Neutrophil (primary cell): Measurements from ENCODE around the gene USH2A.

ENCODE experiments used
- H3K27ac ChIP-seq: fragments of 200-600 bp; sonication (generic); 2 replicates; pipeline ENCODE4 v1.5.1; 2016; ENCODE audit warnings: mild to moderate bottlenecking, moderate library complexity
- H3K27me3 ChIP-seq: fragments of 200-600 bp; sonication (generic); 2 replicates; pipeline ENCODE4 v1.6.0; 2016; ENCODE audit warnings: mild to moderate bottlenecking
- H3K36me3 ChIP-seq: fragments of 200-600 bp; sonication (generic); 2 replicates; pipeline ENCODE4 v1.5.1; 2017
- H3K4me1 ChIP-seq, 2 experiments: fragments of 200-600 bp in 1 of 2; sonication (generic) in 1 of 2; 1 replicate in 1 of 2; 2 replicates in 1 of 2; pipeline versions ENCODE4 v1.5.1 to v1.6.1; 2013 to 2016; ENCODE audit warnings: low read depth in 1 of 2, low read length in 1 of 2, mild to moderate bottlenecking in 1 of 2, moderate library complexity in 1 of 2; ENCODE audit not compliant: control insufficient read depth in 1 of 2, insufficient read depth in 1 of 2
- H3K4me3 ChIP-seq, 2 experiments: fragments of 200-600 bp in 1 of 2; sonication (generic) in 1 of 2; 1 replicate in 1 of 2; 2 replicates in 1 of 2; pipeline ENCODE4 v1.5.1; 2013 to 2016; ENCODE audit warnings: low read depth in 1 of 2, low read length in 1 of 2, mild to moderate bottlenecking in 1 of 2, moderate library complexity in 1 of 2
- H3K9me3 ChIP-seq: fragments of 200-600 bp; sonication (generic); 2 replicates; pipeline ENCODE4 v1.5.1; 2016
- TF ChIP-seq, protein P1 (sequence below): fragments of 200-600 bp; sonication (generic); IDR thresholded peaks from 2 replicates; pipeline ENCODE4 v1.5.1; 2016; ENCODE audit warnings: antibody characterized with exemption

Gene USH2A

DNA sequence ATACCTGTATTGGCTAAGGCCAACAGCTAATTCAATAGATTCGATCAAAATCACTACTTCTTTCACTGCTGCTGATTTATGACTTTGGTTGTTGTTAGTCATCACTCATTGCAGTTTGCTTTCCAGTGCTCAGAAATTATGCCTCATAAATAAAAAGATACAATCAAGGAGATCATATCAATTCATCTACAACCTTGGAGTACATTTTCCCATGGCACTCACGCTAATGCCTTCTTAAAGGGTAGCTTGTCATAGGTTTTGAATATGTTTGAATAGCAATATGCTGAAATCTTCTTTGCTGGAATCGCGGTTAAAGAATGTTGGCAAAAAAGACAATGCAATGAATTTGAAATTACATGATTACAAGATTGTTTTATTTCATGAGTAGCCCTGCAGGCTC, 766.2 kb downstream of the USH2A start:
- H3K4me1 ChIP-seq = no peaks in the 10 kb centered on the region
- H3K27me3 ChIP-seq = no peaks in the 10 kb centered on the region
- no peaks in the 10 kb centered on the region for H3K36me3 ChIP-seq
- no peak overlapping the region for H3K4me3 ChIP-seq
- no peaks in the 10 kb centered on the region for H3K9me3 ChIP-seq
- no peak overlapping the region for H3K27ac ChIP-seq
- TF ChIP-seq, protein P1, sequence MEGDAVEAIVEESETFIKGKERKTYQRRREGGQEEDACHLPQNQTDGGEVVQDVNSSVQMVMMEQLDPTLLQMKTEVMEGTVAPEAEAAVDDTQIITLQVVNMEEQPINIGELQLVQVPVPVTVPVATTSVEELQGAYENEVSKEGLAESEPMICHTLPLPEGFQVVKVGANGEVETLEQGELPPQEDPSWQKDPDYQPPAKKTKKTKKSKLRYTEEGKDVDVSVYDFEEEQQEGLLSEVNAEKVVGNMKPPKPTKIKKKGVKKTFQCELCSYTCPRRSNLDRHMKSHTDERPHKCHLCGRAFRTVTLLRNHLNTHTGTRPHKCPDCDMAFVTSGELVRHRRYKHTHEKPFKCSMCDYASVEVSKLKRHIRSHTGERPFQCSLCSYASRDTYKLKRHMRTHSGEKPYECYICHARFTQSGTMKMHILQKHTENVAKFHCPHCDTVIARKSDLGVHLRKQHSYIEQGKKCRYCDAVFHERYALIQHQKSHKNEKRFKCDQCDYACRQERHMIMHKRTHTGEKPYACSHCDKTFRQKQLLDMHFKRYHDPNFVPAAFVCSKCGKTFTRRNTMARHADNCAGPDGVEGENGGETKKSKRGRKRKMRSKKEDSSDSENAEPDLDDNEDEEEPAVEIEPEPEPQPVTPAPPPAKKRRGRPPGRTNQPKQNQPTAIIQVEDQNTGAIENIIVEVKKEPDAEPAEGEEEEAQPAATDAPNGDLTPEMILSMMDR = no peak

GRCh38 chr1:215652371-215652770, 770.9 kb downstream of the USH2A start:
- no peaks in the 10 kb centered on the region for H3K27me3 ChIP-seq

GRCh38 chr1:215651867-215652266, 771.4 kb downstream of the USH2A start:
- H3K9me3 ChIP-seq = no peaks in the 10 kb centered on the region
- H3K27me3 ChIP-seq = no peaks in the 10 kb centered on the region
- H3K27ac ChIP-seq = no peak overlapping the region
- H3K36me3 ChIP-seq = no peaks in the 10 kb centered on the region
- H3K4me1 ChIP-seq = no peaks in the 10 kb centered on the region
- TF ChIP-seq, protein P1 = no peak
- H3K4me3 ChIP-seq = no peak overlapping the region

More at GRCh38 chr1:215652371-215652770, 770.9 kb downstream of the USH2A start:
- Histone ChIP-seq H3K9me3 (no peaks in the 10 kb centered on the region), H3K4me3 (no peak overlapping the region), H3K27ac (no peak overlapping the region), H3K36me3 (no peaks in the 10 kb centered on the region), H3K4me1 (no peaks in the 10 kb centered on the region)
- TF ChIP-seq, protein P1 = no peak

DNA sequence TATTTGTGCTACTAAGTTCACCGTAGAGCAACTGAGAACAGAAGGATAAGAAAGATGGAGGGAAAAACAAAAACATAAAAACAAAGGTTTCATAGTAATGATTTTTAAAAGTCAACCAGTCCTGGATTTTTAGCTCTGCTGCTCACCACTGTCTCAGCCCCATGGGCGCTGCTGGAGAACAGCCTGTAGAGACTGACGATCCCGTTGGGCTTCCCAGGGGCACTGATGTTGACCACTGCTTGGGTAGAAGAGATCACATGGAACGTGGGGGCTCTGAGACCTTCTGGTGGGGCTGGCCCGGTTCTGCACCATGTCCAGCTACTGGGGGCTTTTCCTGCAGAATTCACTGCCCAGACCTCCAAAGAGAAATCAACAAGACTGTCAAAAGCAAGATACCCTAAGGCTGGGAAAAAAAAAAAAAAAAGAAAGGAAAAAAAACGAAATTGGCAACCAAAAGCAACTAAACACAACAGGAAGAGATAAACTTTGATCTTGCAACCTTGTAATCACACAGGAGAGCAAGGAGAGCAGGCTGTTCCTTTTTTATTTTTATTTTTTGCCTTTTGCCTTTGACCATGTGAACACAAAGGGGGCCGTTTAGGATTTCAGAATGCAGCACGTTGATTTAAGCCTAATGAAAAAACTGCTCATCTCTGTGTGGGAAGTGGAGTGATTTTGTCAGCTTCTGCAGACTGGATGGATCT, 772.6 kb downstream of the USH2A start:
- Histone ChIP-seq H3K9me3 (no peaks in the 10 kb centered on the region), H3K4me1 (no peaks in the 10 kb centered on the region), H3K4me3 (no peak overlapping the region), H3K36me3 (no peaks in the 10 kb centered on the region), H3K27ac (no peak overlapping the region), H3K27me3 (no peaks in the 10 kb centered on the region)
- TF ChIP-seq, protein P1 = no peak

DNA sequence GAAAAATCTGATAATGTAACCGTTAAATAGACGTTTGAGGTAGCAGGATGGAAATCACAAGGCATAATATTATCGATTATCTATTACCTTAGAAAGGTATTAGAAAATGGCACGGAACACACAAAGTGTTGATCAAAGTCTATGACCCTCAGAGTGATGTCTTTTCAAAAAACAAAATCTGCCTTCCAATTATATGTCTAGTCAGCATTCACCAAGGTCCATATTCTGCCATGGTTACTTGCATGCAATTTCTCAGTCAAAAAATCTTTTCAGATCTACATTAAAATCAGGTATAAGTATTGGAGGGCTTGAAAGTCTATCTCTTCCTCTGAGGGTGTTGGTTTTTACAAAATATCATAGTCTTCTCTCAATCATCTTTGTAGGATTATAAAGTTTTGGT, 774.3 kb downstream of the USH2A start:
- TF ChIP-seq, protein P1 = no peak
- Histone ChIP-seq H3K36me3 (no peaks in the 10 kb centered on the region), H3K27me3 (no peaks in the 10 kb centered on the region), H3K4me1 (no peaks in the 10 kb centered on the region), H3K4me3 (no peak overlapping the region), H3K27ac (no peak overlapping the region), H3K9me3 (no peaks in the 10 kb centered on the region)
